SH-SY5Y (cell line): ENCODE data around the gene ANKRD61.

ENCODE experiments used
- GATA2 ChIP-seq: IDR thresholded peaks from 2 replicates; pipeline ENCODE4 v1.6.1; 2011; ENCODE audit warnings: mild to moderate bottlenecking, low read depth, low read length
- GATA3 ChIP-seq: IDR thresholded peaks from 2 replicates; pipeline ENCODE4 v1.6.1; 2011; ENCODE audit warnings: low read depth, mild to moderate bottlenecking, low read length, moderate library complexity

ANKRD61 gene

GRCh38 chr7:6030988-6031387 lies at the start of gene ANKRD61:
ANKRD61 (plus strand) TSS chr7:6031376; CDS start chr7:6031376, 0 bp downstream.
- TF ChIP-seq GATA2, result no peak
- TF ChIP-seq GATA3, result no peak

GRCh38 chr7:5997210-5997808 lies 33.9 kb upstream of the ANKRD61 start:
- TF ChIP-seq GATA3 (no peak), GATA2 (no peak)

- TF ChIP-seq GATA2 (no peak), GATA3 (no peak)
Measured at GRCh38 chr7:6007386-6007785, 23.8 kb upstream of the ANKRD61 start.

- no peak for TF ChIP-seq GATA3
- TF ChIP-seq GATA2, result no peak
Measured at GRCh38 chr7:6008668-6009611, 22.2 kb upstream of the ANKRD61 start, which contains the start of the genes AIMP2 and PMS2. AIMP2 (plus strand) TSS chr7:6009272; CDS start chr7:6009364, 92 bp downstream. PMS2 (minus strand) TSS chr7:6009049; CDS start chr7:6009019, 30 bp downstream.

GRCh38 chr7:6011541-6011940 lies 19.6 kb upstream of the ANKRD61 start:
- no peak for TF ChIP-seq GATA3
- no peak for TF ChIP-seq GATA2

- TF ChIP-seq GATA2, result no peak
- TF ChIP-seq GATA3, result no peak
Measured at GRCh38 chr7:6012355-6013104, 18.6 kb upstream of the ANKRD61 start.

- no peak for TF ChIP-seq GATA2
- TF ChIP-seq GATA3, result no peak
Measured at GRCh38 chr7:6015917-6016652, 15.1 kb upstream of the ANKRD61 start.

GRCh38 chr7:6016653-6016966 lies 14.6 kb upstream of the ANKRD61 start:
- no peak for TF ChIP-seq GATA3
- no peak for TF ChIP-seq GATA2

- TF ChIP-seq GATA3 (no peak), GATA2 (no peak)
Measured at GRCh38 chr7:6020371-6021286, 10.5 kb upstream of the ANKRD61 start.

GRCh38 chr7:6022707-6023106 lies 8.5 kb upstream of the ANKRD61 start:
- TF ChIP-seq GATA2 (peak; percentile 34; the same call in 1 of the 2 replicates), GATA3 (no peak; the same call in 1 of the 2 replicates)

GRCh38 chr7:6023974-6024435 lies 7.2 kb upstream of the ANKRD61 start:
- no peak for TF ChIP-seq GATA3
- no peak for TF ChIP-seq GATA2

- no peak for TF ChIP-seq GATA2
- no peak for TF ChIP-seq GATA3
Measured at GRCh38 chr7:6026011-6026819, 5.0 kb upstream of the ANKRD61 start.
